H1 (cell line): ENCODE measurements around the gene CBARP. TPM values are rescaled to one million over a fixed set of nuclear protein-coding genes. Genes with fewer than 3 reads are reported as not detected.

Experiments
- CBX5 ChIP-seq: fragments of 300-800, 300-1000 bp; sonication (generic); IDR thresholded peaks from 2 replicates; pipeline ENCODE4 v1.7.1; 2016; ENCODE audit warnings: antibody characterized with exemption, low read length, low read depth
- HDAC2 ChIP-seq, 2 experiments: fragments of 300-600 bp in 1 of 2; sonication (generic) in 1 of 2; IDR thresholded peaks; 2 replicates each; pipeline ENCODE4 v1.6.1; 2011 to 2012; ENCODE audit warnings: low read depth in 2 of 2, low read length in 2 of 2, mild to moderate bottlenecking in 2 of 2, moderate library complexity in 2 of 2, borderline replicate concordance in 1 of 2, inconsistent platforms in 1 of 2
- JUN ChIP-seq: IDR thresholded peaks from 2 replicates; pipeline ENCODE4 v1.6.1; 2011; ENCODE audit warnings: low read depth, mild to moderate bottlenecking, improper control_type of control experiment, low read length
- KDM5A ChIP-seq: fragments of 200-600 bp; IDR thresholded peaks from 2 replicates; pipeline ENCODE4 v1.7.1; 2012; ENCODE audit warnings: mild to moderate bottlenecking, low read length, inconsistent platforms, mixed read lengths
- NANOG ChIP-seq: IDR thresholded peaks from 2 replicates; pipeline ENCODE4 v1.6.1; 2011; ENCODE audit warnings: low read length, low read depth, mild to moderate bottlenecking, inconsistent platforms; ENCODE audit not compliant: insufficient read depth, poor library complexity, severe bottlenecking
- SUZ12 ChIP-seq: fragments of 200-600 bp; sonication (generic); IDR thresholded peaks from 2 replicates; pipeline ENCODE4 v1.6.1; 2012; ENCODE audit warnings: mild to moderate bottlenecking, inconsistent platforms, low read length, moderate library complexity, mixed read lengths
- polyA plus RNA-seq, 7 experiments: library from polyadenylated mRNA; depleted of rRNA in 3 of 7; stranded (reverse) in 5 of 7; unstranded in 2 of 7; fragments of >200 nt in 5 of 7; fragments of 200-250 nt in 2 of 7; gene quantifications; 1 replicate in 5 of 7; 2 replicates in 1 of 7; 4 replicates in 1 of 7; pipeline versions ENCODE4 v1.2.1 to v1.2.3, GENCODE V29; 2011 to 2013; ENCODE audit warnings: missing spikeins in 2 of 7, mixed read lengths in 2 of 7
- total RNA-seq: library from RNA; stranded (reverse); fragmentation: NEBNext Ultra II Directional; extraction: Animal tissue kit (Norgen Biotek cat#: 25700); gene quantifications from 2 replicates; pipeline ENCODE4 v1.2.1, GENCODE V29; 2021
- TF ChIP-seq, protein P1 (sequence below), 3 experiments: IDR thresholded peaks; 1 replicate in 2 of 3; 2 replicates in 1 of 3; pipeline versions ENCODE4 v1.5.1 to v1.6.1; 2011; ENCODE audit warnings: low read length in 3 of 3, mild to moderate bottlenecking in 3 of 3, inconsistent platforms in 2 of 3, low read depth in 1 of 3, moderate library complexity in 1 of 3; ENCODE audit not compliant: insufficient read depth in 1 of 3; ENCODE audit errors: control extremely low read depth in 1 of 3

CBARP gene
- total and polyA plus RNA-seq, 2 of the 8 experiments (the other 6 are each of a cell fraction or from before 2014, with no cell fraction given): 4.9 to 14.7 TPM

- TF ChIP-seq, protein P1, sequence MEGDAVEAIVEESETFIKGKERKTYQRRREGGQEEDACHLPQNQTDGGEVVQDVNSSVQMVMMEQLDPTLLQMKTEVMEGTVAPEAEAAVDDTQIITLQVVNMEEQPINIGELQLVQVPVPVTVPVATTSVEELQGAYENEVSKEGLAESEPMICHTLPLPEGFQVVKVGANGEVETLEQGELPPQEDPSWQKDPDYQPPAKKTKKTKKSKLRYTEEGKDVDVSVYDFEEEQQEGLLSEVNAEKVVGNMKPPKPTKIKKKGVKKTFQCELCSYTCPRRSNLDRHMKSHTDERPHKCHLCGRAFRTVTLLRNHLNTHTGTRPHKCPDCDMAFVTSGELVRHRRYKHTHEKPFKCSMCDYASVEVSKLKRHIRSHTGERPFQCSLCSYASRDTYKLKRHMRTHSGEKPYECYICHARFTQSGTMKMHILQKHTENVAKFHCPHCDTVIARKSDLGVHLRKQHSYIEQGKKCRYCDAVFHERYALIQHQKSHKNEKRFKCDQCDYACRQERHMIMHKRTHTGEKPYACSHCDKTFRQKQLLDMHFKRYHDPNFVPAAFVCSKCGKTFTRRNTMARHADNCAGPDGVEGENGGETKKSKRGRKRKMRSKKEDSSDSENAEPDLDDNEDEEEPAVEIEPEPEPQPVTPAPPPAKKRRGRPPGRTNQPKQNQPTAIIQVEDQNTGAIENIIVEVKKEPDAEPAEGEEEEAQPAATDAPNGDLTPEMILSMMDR (IDR thresholded peaks at IDR 0.05; ENCODE audit: control extremely low read depth in 1 of 3, insufficient read depth in 1 of 3, low read depth in 1 of 3, low read length in 3 of 3): no peak
- no peak for TF ChIP-seq JUN
- TF ChIP-seq SUZ12: no peak
- TF ChIP-seq KDM5A: no peak
- no peak for TF ChIP-seq NANOG
- TF ChIP-seq HDAC2 (IDR thresholded peaks at IDR 0.05; ENCODE audit: borderline replicate concordance in 1 of 2, low read depth in 2 of 2, low read length in 2 of 2): no peak
- TF ChIP-seq CBX5: no peak
These were observed at the start of gene CBARP (continued) for GRCh38 chr19:1237754-1238368.
